NT2/D1 (cell line): ENCODE results near the gene ZBTB8B.

Source experiments
- SUZ12 ChIP-seq: IDR thresholded peaks from 2 replicates; pipeline ENCODE4 v1.6.1; 2011; ENCODE audit not compliant: insufficient read length, insufficient read depth; ENCODE audit errors: extremely low read depth
- YY1 ChIP-seq: IDR thresholded peaks from 2 replicates; pipeline ENCODE4 v1.6.1; 2011; ENCODE audit not compliant: insufficient read length, insufficient read depth
- ZNF274 ChIP-seq: IDR thresholded peaks from 2 replicates; pipeline ENCODE4 v1.6.1; 2011; ENCODE audit warnings: mild to moderate bottlenecking, low read depth, low read length

- no peak for TF ChIP-seq SUZ12
- TF ChIP-seq ZNF274: no peak
- no peak for TF ChIP-seq YY1
Measured at GRCh38 chr1:32494196-32494595, 29.3 kb downstream of the ZBTB8B start.
